ENCODE data around the gene ACADM. TPM values are rescaled to one million over a fixed set of nuclear protein-coding genes. Genes with fewer than 3 reads are reported as not detected.

Gene ACADM
- total and polyA plus RNA-seq, 2 experiments from 2014 or later = 37.7 to 52.8 TPM

- TF ChIP-seq CREB1 (CRISPR knock-in tag; IDR thresholded peaks at IDR 0.05; ENCODE audit: low read depth) = no peak
- no peak for TF ChIP-seq NANOG (IDR thresholded peaks at IDR 0.05; ENCODE audit: borderline replicate concordance)
- TF ChIP-seq POLR2AphosphoS5 (IDR thresholded peaks at IDR 0.05; ENCODE audit: low read depth) = no peak
- TF ChIP-seq JUNB (IDR thresholded peaks at IDR 0.05; ENCODE audit: unreplicated experiment) = no peak
- no peak for TF ChIP-seq STAT1 (IDR thresholded peaks at IDR 0.05; ENCODE audit: unreplicated experiment)
- no peak for TF ChIP-seq EZH2 (IDR thresholded peaks at IDR 0.05; ENCODE audit: low read depth, unreplicated experiment)
- no peak for TF ChIP-seq ZNF462 (CRISPR knock-in tag; IDR thresholded peaks at IDR 0.05)
- no peak for TF ChIP-seq CTCF (conservative IDR thresholded peaks at IDR 0.05; ENCODE audit: low read depth in 2 of 2)
- no peak for TF ChIP-seq ETS1 (IDR thresholded peaks at IDR 0.05)
- H3K4me2 ChIP-seq = no peak overlapping the region
- H3K27me3 ChIP-seq (ENCODE audit: insufficient read depth) = no peaks in the 10 kb centered on the region
- no peaks in the 10 kb centered on the region for H3K79me2 ChIP-seq (replicated peaks; ENCODE audit: insufficient read depth)
- H3K4me1 ChIP-seq (ENCODE audit: insufficient read depth) = no peaks in the 10 kb centered on the region
- Mint-ChIP-seq H3K4me3 (no peak overlapping the region), H3K36me3 (ENCODE audit: low read depth) (no peaks in the 10 kb centered on the region; the same call in 2 of the 3 replicates), H3K27ac (no peak overlapping the region), H3K9me3 (peaks cover 3% of the 10 kb centered on the region; the same call in 1 of the 3 replicates), H3K4me1 (no peaks in the 10 kb centered on the region), H3K27me3 (ENCODE audit: insufficient read depth, low read depth, poor library complexity) (no peaks in the 10 kb centered on the region)
- no peaks in the 10 kb centered on the region for H3K36me3 ChIP-seq (ENCODE audit: insufficient read depth)
- H3K4me3 ChIP-seq = no peak overlapping the region
- no peak overlapping the region for H2AFZ ChIP-seq
- no peak for ATAC-seq
- H3F3A ChIP-seq (replicated peaks; ENCODE audit: low read depth) = no peaks in the 10 kb centered on the region
- no peak for DNase-seq (ENCODE audit: low spot score)
- H3K9me2 ChIP-seq (ENCODE audit: insufficient read depth) = no peaks in the 10 kb centered on the region; the same call in 1 of the 2 replicates
- H3K27ac ChIP-seq (ENCODE audit: low read depth) = no peak overlapping the region
- H4K20me1 ChIP-seq (replicated peaks; ENCODE audit: insufficient read depth) = no peaks in the 10 kb centered on the region
Observed at GRCh38 chr1:75711846-75712245, 12.7 kb upstream of the ACADM start.
